Brain microvascular endothelial cell (primary cell): Measurements from ENCODE around the gene KRTAP6-2.

Source experiments
- DNase-seq: peaks from one replicate; pipeline ENCODE4 v3.0.0-alpha.2; 2020
- H3K27ac ChIP-seq: fragments of 250-450 bp; sonication (Bioruptor Pico); 2 replicates; pipeline ENCODE4 v1.5.1; 2020; ENCODE audit warnings: mild to moderate bottlenecking, moderate library complexity
- H3K27me3 ChIP-seq: fragments of 250-450 bp; sonication (Bioruptor Pico); replicated peaks from 2 replicates; pipeline ENCODE4 v1.5.1; 2020; ENCODE audit warnings: mild to moderate bottlenecking
- H3K36me3 ChIP-seq: fragments of 250-450 bp; sonication (Bioruptor Pico); replicated peaks from 2 replicates; pipeline ENCODE4 v1.5.1; 2020; ENCODE audit warnings: mild to moderate bottlenecking
- H3K4me3 ChIP-seq: 2 replicates; pipeline ENCODE4 v1.5.1; 2011; ENCODE audit warnings: low read depth, mild to moderate bottlenecking, control low read depth, low read length, moderate library complexity
- CTCF ChIP-seq: IDR thresholded peaks from 2 replicates; pipeline ENCODE4 v1.5.1; 2011; ENCODE audit warnings: low read depth, mild to moderate bottlenecking, moderate library complexity, low read length, control low read depth, inconsistent platforms; ENCODE audit errors: missing control alignments
- in situ Hi-C: cut with HindIII; loops from 2 replicates; pipeline ENCODE4 v1.10.0; 2017; ENCODE audit warnings: low sequenced_read_pairs, low pct_ligation_motif_present

Gene KRTAP6-2

GRCh38 chr21:30598802-30599201 is at the start of gene KRTAP6-2:
TSS of gene KRTAP6-2 (minus strand) at chr21:30598902. CDS start at chr21:30598874, 28 bp downstream.
- no peaks in the 10 kb centered on the region for H3K36me3 ChIP-seq
- in situ Hi-C loops: no loop called here
- no peaks in the 10 kb centered on the region for H3K27me3 ChIP-seq
- no peak within 1 kb of the TSS for H3K4me3 ChIP-seq
- H3K27ac ChIP-seq: no peak within 1 kb of the TSS
- no peak for TF ChIP-seq CTCF
- DNase-seq: no peak

GRCh38 chr21:30646904-30647414 is 48.3 kb upstream of the KRTAP6-2 start:
- in situ Hi-C loops: no loop called here
- Histone ChIP-seq H3K27ac (no peak overlapping the region), H3K36me3 (no peaks in the 10 kb centered on the region), H3K4me3 (no peak overlapping the region), H3K27me3 (no peaks in the 10 kb centered on the region)
- no peak for TF ChIP-seq CTCF
- no peak for DNase-seq

GRCh38 chr21:30642564-30642963 is 43.9 kb upstream of the KRTAP6-2 start, which contains the start of gene KRTAP20-3:
TSS of gene KRTAP20-3 (plus strand) at chr21:30642864.
- H3K4me3 ChIP-seq: no peak within 1 kb of the TSS
- no peaks in the 10 kb centered on the region for H3K27me3 ChIP-seq
- H3K36me3 ChIP-seq: no peaks in the 10 kb centered on the region
- TF ChIP-seq CTCF: no peak
- in situ Hi-C loops: no loop called here
- no peak within 1 kb of the TSS for H3K27ac ChIP-seq
- DNase-seq: no peak

GRCh38 chr21:30638686-30639085 is 40.0 kb upstream of the KRTAP6-2 start:
- no peak for DNase-seq
- Histone ChIP-seq H3K27ac (no peak overlapping the region), H3K4me3 (no peak overlapping the region), H3K36me3 (no peaks in the 10 kb centered on the region), H3K27me3 (no peaks in the 10 kb centered on the region)
- no peak for TF ChIP-seq CTCF
- in situ Hi-C loops: no loop called here

GRCh38 chr21:30634906-30635305 is 36.2 kb upstream of the KRTAP6-2 start, which contains the start of gene KRTAP20-2:
TSS of gene KRTAP20-2 (plus strand) at chr21:30635206. CDS start at chr21:30635264, 58 bp downstream.
- no peak for DNase-seq

More at GRCh38 chr21:30634906-30635305, 36.2 kb upstream of the KRTAP6-2 start, which contains the start of gene KRTAP20-2:
- H3K36me3 ChIP-seq: no peaks in the 10 kb centered on the region
- no peak within 1 kb of the TSS for H3K4me3 ChIP-seq
- no peak for TF ChIP-seq CTCF
- no peaks in the 10 kb centered on the region for H3K27me3 ChIP-seq
- H3K27ac ChIP-seq: no peak within 1 kb of the TSS
- in situ Hi-C loops: no loop called here
